Gastrocnemius medialis (tissue), 4 donors: ENCODE data around the gene AGAP1.

Source experiments
- POLR2A ChIP-seq, 2 donors: fragments of 450-650 bp; IDR thresholded peaks; one replicate each; pipeline ENCODE4 v1.6.1; 2017; ENCODE audit warnings: antibody characterized with exemption in 2 of 2, mild to moderate bottlenecking in 2 of 2, moderate library complexity in 2 of 2
- TF ChIP-seq, protein P1 (sequence below), 5 experiments: fragments of 450-650 bp in 3 of 5; fragments of 200-600 bp in 2 of 5; sonication (generic) in 2 of 5; IDR thresholded peaks in 4 of 5; conservative IDR thresholded peaks in 1 of 5; 1 replicate in 4 of 5; 2 replicates in 1 of 5; pipeline ENCODE4 v1.5.1; 2016 to 2019; ENCODE audit warnings: antibody characterized with exemption in 5 of 5, mild to moderate bottlenecking in 3 of 5, moderate library complexity in 3 of 5

DNA sequence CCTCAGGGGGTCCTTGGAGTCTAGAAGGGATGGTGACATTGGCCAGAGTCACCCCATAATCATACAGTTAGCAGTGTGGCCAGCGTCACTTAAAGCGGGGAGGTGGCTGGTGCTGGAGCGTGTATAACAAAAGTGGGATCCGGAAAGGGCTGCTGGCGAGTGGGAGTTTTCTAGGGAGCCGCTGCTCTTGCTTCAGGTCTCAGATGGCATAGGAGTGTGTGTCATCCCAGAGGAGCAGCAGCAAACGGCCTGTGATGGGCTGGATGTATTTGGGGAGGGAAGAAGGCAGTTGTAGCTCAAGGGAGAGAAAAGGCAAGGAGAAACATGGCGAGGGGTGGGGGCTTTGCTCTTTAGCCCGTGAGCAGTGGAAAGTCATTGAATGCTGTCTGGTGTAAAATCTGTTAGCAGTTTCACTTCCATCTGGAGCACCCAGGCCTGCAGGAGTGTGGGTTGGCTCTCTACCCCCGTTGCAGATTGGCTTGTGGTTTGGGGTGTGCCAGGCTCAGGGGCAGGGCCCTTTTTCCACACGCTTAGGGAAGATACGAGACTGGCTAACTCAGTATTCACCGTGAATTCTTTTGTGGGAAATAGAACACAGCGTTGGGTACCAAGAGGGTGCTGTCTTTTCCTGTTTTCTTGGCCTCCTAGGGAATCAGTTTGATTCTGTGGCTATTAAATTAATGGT is 120.5 kb downstream of the AGAP1 start:
- TF ChIP-seq, protein P1, sequence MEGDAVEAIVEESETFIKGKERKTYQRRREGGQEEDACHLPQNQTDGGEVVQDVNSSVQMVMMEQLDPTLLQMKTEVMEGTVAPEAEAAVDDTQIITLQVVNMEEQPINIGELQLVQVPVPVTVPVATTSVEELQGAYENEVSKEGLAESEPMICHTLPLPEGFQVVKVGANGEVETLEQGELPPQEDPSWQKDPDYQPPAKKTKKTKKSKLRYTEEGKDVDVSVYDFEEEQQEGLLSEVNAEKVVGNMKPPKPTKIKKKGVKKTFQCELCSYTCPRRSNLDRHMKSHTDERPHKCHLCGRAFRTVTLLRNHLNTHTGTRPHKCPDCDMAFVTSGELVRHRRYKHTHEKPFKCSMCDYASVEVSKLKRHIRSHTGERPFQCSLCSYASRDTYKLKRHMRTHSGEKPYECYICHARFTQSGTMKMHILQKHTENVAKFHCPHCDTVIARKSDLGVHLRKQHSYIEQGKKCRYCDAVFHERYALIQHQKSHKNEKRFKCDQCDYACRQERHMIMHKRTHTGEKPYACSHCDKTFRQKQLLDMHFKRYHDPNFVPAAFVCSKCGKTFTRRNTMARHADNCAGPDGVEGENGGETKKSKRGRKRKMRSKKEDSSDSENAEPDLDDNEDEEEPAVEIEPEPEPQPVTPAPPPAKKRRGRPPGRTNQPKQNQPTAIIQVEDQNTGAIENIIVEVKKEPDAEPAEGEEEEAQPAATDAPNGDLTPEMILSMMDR (IDR thresholded peaks at IDR 0.05 in 4 of 5, conservative IDR thresholded peaks at IDR 0.05 in 1 of 5), result no peak
- TF ChIP-seq POLR2A (IDR thresholded peaks at IDR 0.05), result no peak
